ENCODE results near the gene ACTR3C.
"Not testable (repeated sequence)": the region's sequence is repeated elsewhere in the genome, so short reads cannot be mapped to it uniquely, and the experiment has no call there.

GRCh38 chr7:150278383-150278782, 45.0 kb downstream of the ACTR3C start:
- TF ChIP-seq ARID4A (CRISPR knock-in tag; IDR thresholded peaks at IDR 0.05; ENCODE audit: borderline replicate concordance); CEBPB (IDR thresholded peaks at IDR 0.05; ENCODE audit: borderline replicate concordance, low read depth, low read length); MBNL3 (CRISPR knock-in tag; conservative IDR thresholded peaks at IDR 0.05); NR2F2 (IDR thresholded peaks at IDR 0.05; ENCODE audit: borderline replicate concordance, low read depth); CTCF (CRISPR knock-in tag; IDR thresholded peaks at IDR 0.05); HDAC2 (CRISPR knock-in tag; IDR thresholded peaks at IDR 0.05); HCFC1 (IDR thresholded peaks at IDR 0.05; ENCODE audit: low read depth, low read length); ZBTB34 (CRISPR knock-in tag; IDR thresholded peaks at IDR 0.05); POLR2A (IDR thresholded peaks at IDR 0.05; ENCODE audit: insufficient read depth in 1 of 2, low read depth in 2 of 2, low read length in 2 of 2); ZNF781 (CRISPR knock-in tag; IDR thresholded peaks at IDR 0.05; ENCODE audit: borderline replicate concordance, not compliant biosample characterization): not testable (repeated sequence)

Measured in HepG2 (cell line).